Transverse colon (tissue), 3 donors: Measurements from ENCODE around the gene SAMD8.

Experiments
- CTCF ChIP-seq, 5 experiments: fragments of 200-600 bp in 3 of 5; fragments of 450-650 bp in 2 of 5; sonication (generic) in 3 of 5; IDR thresholded peaks; 1 replicate in 2 of 5; 2 replicates in 3 of 5; pipeline ENCODE4 v1.5.1; 2016 to 2017; ENCODE audit warnings: antibody characterized with exemption in 5 of 5, inconsistent platforms in 3 of 5, mild to moderate bottlenecking in 2 of 5, moderate library complexity in 1 of 5
- POLR2A ChIP-seq: fragments of 450-650 bp; IDR thresholded peaks from one replicate; pipeline ENCODE4 v1.6.1; 2016; ENCODE audit warnings: antibody characterized with exemption, mild to moderate bottlenecking, moderate library complexity

DNA sequence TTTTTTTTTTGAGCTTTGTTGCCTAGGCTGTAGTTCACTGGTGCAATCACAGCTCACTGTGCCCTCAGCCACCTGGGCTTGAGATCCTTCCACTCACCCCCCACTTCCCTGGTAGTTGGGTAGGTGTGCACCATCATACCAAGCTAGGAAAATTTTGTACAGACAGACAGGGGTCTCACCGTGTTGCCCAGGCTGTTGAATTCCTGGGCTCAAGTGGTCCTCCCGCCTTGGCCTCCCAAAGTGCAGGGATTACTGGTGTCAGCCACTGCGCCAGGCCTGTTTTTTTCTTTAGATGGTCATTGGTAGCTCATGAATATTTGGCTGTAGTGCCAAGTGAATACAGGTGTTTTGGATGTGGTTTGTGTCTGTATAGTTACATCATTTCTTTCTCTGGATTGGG lies 116.8 kb downstream of the SAMD8 start:
- TF ChIP-seq CTCF (IDR thresholded peaks at IDR 0.05) (no peak), POLR2A (no peak)
